Fibroblast of the aortic adventitia (primary cell): ENCODE data around the gene SULT1A4. TPM values are rescaled to one million over a fixed set of nuclear protein-coding genes. Genes with fewer than 3 reads are reported as not detected.
"Not testable (repeated sequence)": the region's sequence is repeated elsewhere in the genome, so short reads cannot be mapped to it uniquely, and the experiment has no call there.

ENCODE experiments used
- DNase-seq: peaks from one replicate; pipeline ENCODE4 v3.0.0-alpha.2; 2010; ENCODE audit warnings: low read depth
- H3K4me3 ChIP-seq: 2 replicates; pipeline ENCODE4 v1.5.1; 2011; ENCODE audit warnings: low read depth, mild to moderate bottlenecking, control low read depth, low read length, moderate library complexity
- CTCF ChIP-seq: IDR thresholded peaks from 2 replicates; pipeline ENCODE4 v1.5.1; 2011; ENCODE audit warnings: mild to moderate bottlenecking, low read length, control low read depth, inconsistent platforms; ENCODE audit not compliant: insufficient read depth
- total RNA-seq: library from RNA; depleted of rRNA; stranded (reverse); fragments of >200 nt; gene quantifications from 2 replicates; pipeline ENCODE4 v1.2.3, GENCODE V29; 2012; ENCODE audit warnings: low replicate concordance

Gene SULT1A4
- total RNA-seq, result 0.81 and 1.3 TPM in 2 replicates

DNA sequence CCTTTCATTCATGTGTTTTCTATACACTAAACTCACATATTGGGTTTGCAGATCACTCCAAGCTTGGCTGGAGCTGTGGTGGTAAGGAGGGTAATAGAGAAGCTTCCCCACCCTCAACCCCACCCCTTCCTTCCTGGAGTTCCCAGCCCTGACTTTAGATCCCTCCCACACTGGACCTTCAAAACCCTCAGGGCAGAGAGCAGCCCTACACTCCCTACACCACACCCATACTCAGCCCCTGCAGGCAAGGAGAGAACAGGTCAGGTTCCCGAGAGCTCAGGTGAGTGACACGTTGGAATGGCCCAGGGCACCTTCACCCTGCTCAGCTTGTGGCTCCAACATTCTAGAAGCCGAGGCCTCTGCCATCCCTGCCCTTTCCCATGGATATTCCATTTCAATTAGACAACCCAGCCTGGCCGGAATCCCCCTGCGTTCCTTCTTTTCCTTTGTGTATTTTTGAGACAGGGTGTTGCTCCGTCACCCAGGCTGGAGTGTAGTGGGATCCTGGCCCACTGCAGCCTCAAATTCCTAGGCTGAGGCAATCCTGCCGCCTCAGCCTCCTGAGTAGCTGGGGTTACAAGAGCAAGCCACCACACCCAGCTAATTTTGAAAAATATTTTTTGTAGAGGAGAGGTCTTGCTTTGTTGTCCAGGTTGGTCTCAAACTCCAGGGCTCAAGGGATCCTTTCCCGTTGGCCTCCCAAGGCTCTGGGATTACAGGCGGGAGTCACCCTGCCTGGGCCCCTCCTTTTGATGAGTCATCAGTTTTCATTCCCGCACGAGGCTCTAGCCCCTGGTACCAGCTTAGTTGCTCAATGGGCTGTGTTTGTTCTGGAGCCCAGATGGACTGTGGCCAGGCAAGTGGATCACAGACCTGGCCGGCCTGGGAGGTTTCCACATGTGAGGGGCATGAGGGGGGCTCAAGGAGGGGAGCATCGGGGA, at the start of gene SULT1A4:
Gene SULT1A4 (plus strand): TSS at position 208 of the 941 bp plus-strand sequence. CDS start 1,473 bp downstream, outside the sequence.
- not testable (repeated sequence) for DNase-seq, H3K4me3 ChIP-seq

GRCh38 chr16:29423587-29423986, 36.1 kb upstream of the SULT1A4 start:
- not testable (repeated sequence) for DNase-seq, H3K4me3 ChIP-seq

GRCh38 chr16:29425390-29425789, 34.3 kb upstream of the SULT1A4 start:
- H3K4me3 ChIP-seq, DNase-seq: not testable (repeated sequence)

DNA sequence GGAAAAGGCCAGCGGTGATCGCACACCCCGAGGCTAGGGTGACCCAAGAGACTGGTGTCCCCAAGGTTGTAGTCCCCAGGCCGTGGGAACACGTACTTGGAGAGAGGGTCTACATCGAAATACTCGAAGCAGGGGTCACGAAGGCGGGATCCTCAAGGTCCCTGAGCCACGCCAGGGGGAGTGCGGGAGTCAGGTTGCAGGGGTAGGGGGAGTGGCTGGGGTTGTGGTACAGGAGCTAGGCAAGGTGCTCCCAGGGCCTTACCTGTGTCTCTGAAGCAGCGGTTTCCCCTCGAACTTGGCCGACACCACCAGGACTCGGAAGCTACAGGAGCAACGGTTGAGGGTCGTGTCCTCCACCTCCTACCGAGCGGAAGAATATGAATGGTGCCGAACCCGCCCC, 6.0 kb upstream of the SULT1A4 start:
- DNase-seq, H3K4me3 ChIP-seq: not testable (repeated sequence)

DNA sequence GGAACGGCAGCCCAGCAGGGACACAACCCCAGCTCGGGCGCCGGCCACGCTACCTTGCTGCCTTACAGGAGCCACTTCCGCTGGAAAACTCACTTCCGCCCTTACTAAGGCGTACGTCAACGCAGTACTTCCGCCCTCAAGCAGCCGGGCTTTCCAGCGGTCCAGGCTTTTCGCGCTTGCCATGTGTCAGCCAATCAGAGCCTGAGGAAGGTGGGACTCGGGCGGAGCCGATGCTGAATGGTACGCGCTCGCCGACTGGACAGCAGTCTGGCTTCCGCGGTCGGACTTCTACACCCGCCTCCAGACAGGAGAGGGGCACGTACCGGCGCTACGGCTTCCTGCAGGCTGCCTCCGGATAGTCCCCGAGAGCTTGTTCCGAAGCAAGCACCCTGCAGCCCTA, 5.4 kb upstream of the SULT1A4 start, which contains the start of the genes BOLA2 and SLX1B:
Gene BOLA2 (minus strand): TSS at position 83 of the 400 bp plus-strand sequence. CDS start 98 bp downstream, outside the sequence.
Gene SLX1B (plus strand): TSS at position 265 of the 400 bp plus-strand sequence.
- not testable (repeated sequence) for H3K4me3 ChIP-seq

GRCh38 chr16:29454828-29455227, 4.9 kb upstream of the SULT1A4 start:
- not testable (repeated sequence) for DNase-seq, H3K4me3 ChIP-seq

More for the DNA sequence above, 5.4 kb upstream of the SULT1A4 start, which contains the start of the genes BOLA2 and SLX1B:
- DNase-seq, result not testable (repeated sequence)

DNA sequence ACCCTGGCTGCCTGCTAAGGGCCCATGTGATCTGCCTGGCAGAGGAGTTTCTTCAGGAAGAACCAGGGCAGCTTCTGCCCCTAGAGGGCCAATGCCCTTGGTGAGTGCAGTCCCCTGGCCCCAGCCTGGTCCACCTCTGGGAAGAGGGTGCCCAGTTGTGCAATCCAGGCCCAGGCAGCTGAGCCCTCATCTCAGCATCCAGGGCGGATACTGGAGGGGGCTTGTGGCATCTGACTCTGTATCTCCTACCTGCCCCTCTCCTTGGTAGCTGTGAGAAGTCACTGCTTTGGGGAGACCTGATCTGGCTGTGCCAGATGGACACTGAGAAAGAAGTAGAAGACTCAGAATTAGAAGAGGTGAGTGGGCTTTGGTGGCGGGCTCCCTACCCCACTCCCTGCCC, 2.1 kb upstream of the SULT1A4 start:
- not testable (repeated sequence) for H3K4me3 ChIP-seq

DNA sequence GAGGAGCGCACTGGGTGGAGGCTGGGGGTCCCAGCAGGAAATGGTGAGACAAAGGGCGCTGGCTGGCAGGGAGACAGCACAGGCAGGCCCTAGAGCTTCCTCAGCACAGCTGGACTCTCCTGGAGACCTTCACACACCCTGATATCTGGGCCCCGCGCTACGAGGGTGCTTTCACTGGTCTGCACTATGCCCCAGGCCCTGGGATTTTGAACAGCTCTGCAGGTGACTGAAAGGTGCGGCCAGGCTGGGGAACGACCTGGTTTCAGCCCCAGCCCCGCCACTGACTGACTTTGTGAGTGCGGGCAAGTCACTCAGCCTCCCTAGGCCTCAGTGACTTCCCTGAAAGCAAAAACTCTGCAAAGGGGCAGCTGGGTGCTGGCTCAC, 926 bp downstream of the SULT1A4 start:
- not testable (repeated sequence) for H3K4me3 ChIP-seq, DNase-seq

More for the DNA sequence above, 2.1 kb upstream of the SULT1A4 start:
- not testable (repeated sequence) for DNase-seq

GRCh38 chr16:29465985-29466824, 6.5 kb downstream of the SULT1A4 start:
- not testable (repeated sequence) for H3K4me3 ChIP-seq, DNase-seq

DNA sequence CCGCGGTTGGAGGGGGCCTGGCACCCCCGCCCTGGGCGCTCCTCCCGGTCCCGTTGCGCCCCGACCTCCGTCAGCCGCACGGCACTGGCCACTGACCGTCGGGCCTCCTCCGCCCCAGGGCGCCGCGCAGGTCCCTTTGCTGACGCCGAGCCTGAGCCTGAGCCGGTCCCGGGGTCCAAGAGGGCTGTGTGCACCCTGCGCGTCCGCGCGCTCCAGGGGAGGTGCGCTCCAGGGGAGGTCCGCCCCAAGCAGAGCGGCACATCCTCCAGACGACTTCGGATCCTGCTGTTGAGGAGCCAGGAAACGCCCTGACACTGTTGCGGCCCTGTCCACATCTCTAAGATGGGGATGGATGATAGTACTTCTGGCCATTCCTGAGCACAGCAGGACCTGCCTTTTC, 7.2 kb downstream of the SULT1A4 start:
- not testable (repeated sequence) for DNase-seq

DNA sequence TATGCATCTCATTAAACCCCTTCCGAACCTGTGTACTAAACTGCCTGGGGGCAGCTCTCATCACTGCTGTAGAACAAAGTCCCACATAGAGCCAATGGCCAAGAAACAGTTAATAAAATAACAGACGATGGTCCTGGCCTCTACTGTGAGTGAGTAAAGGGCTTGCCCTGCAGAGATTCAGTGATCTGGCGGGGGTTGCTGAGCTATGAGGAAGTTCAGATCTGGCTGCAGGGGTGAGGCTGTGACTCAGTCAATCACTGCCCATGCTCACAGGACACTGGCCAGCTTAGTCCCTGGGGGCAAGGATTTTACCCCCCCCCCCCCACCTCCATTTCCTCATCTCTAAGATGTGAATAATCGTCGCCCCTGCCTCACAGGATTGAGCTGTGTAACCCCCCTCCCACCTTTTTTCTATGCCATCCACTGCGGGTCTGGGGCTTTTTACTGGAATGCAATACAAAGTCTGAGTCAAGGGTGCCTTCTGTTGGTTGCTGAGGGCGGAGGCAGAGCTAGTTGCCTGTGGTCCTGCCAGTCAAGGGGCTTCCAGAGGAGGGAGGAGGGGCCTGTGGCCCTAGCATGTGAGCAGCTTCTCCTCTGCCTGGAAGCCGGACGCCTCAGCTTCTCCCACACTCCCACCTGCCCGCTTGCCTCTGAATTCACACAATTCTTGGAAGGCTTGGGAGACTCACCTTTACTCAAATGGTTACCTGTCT, 8.1 kb downstream of the SULT1A4 start:
- H3K4me3 ChIP-seq, DNase-seq: not testable (repeated sequence)

More for the DNA sequence above, 7.2 kb downstream of the SULT1A4 start:
- not testable (repeated sequence) for H3K4me3 ChIP-seq

- TF ChIP-seq CTCF, result peak; percentile 3
- not testable (repeated sequence) for DNase-seq
- H3K4me3 ChIP-seq, result peak overlapping the region; percentile 33
These were observed 9.9 kb downstream of the SULT1A4 start for GRCh38 chr16:29469660-29470059.

- not testable (repeated sequence) for H3K4me3 ChIP-seq, DNase-seq
These were observed 12.4 kb downstream of the SULT1A4 start for GRCh38 chr16:29472065-29472464.

- H3K4me3 ChIP-seq, DNase-seq: not testable (repeated sequence)
These were observed 22.6 kb downstream of the SULT1A4 start for GRCh38 chr16:29482276-29482675.

GRCh38 chr16:29506308-29506707, 46.6 kb downstream of the SULT1A4 start, which contains the start of gene NPIPB12:
NPIPB12 (minus strand) TSS chr16:29506408.
- H3K4me3 ChIP-seq, DNase-seq: not testable (repeated sequence)
